ENCODE data around the gene C3orf70.

- TF ChIP-seq CTCF (IDR thresholded peaks at IDR 0.05), result no peak
- TF ChIP-seq POLR2AphosphoS5 (IDR thresholded peaks at IDR 0.05), result no peak
- TF ChIP-seq EP300 (IDR thresholded peaks at IDR 0.05; ENCODE audit: low read depth), result no peak
- TF ChIP-seq POLR2A (IDR thresholded peaks at IDR 0.05), result no peak
Observed at GRCh38 chr3:185063431-185063830, 89.4 kb downstream of the C3orf70 start.
